Activated CD4-positive, alpha-beta T cell treated with anti-CD3 and anti-CD28 coated beads for 36 hours (primary cell): Measurements from ENCODE around the gene EHBP1. TPM values are rescaled to one million over a fixed set of nuclear protein-coding genes. Genes with fewer than 3 reads are reported as not detected.

Experiments used
- ATAC-seq: fragments of 200-7000 bp; cut with Tn5 transposase; one replicate; pipeline ENCODE4 v1.10.0; 2021; ENCODE audit warnings: mild to moderate bottlenecking, moderate library complexity
- CTCF ChIA-PET: fragments of 350-600 bp; sonication (Branson Sonifier 250); formaldehyde crosslinking; loops from one replicate; lab custom pipeline; 2021; ENCODE audit warnings: antibody characterized with exemption; lab: Charles Lee
- POLR2A ChIA-PET: fragments of 350-600 bp; sonication (Branson Sonifier 250); formaldehyde crosslinking; loops from one replicate; lab custom pipeline; 2021; ENCODE audit warnings: antibody characterized with exemption, inconsistent platforms; lab: Charles Lee
- DNase-seq: peaks from one replicate; pipeline ENCODE4 v3.0.0-alpha.2; 2020
- H3K27ac Mint-ChIP-seq: one replicate; pipeline ENCODE4 v1.8.0; 2021; ENCODE audit warnings: mixed read lengths
- H3K27me3 Mint-ChIP-seq: one replicate; pipeline ENCODE4 v1.8.0; 2021; ENCODE audit warnings: mixed read lengths
- H3K36me3 Mint-ChIP-seq: one replicate; pipeline ENCODE4 v1.8.0; 2021; ENCODE audit warnings: low read depth, mixed read lengths
- H3K4me1 Mint-ChIP-seq: one replicate; pipeline ENCODE4 v1.8.0; 2021; ENCODE audit warnings: mixed read lengths
- H3K4me3 Mint-ChIP-seq: one replicate; pipeline ENCODE4 v1.8.0; 2021; ENCODE audit warnings: mild to moderate bottlenecking, moderate library complexity, mixed read lengths
- H3K9me3 Mint-ChIP-seq: one replicate; pipeline ENCODE4 v1.8.0; 2021; ENCODE audit warnings: low read depth, mixed read lengths
- intact Hi-C, 2 experiments: fragments of 100-400 bp; cut with DNase I in 1 of 2; cut with micrococcal nuclease in 1 of 2; formaldehyde crosslinking; loops; one replicate each; pipeline versions ENCODE4 v1.14.2 to v1.15.1; 2022 to 2024; cut with DNase I, micrococcal nuclease
- total RNA-seq, 2 experiments: library from RNA; stranded (reverse); gene quantifications; one replicate each; pipeline ENCODE4 v1.2.3, GENCODE V29; 2021

EHBP1 gene
- total RNA-seq, 2 experiments from 2014 or later = 27.3 to 28.5 TPM

DNA sequence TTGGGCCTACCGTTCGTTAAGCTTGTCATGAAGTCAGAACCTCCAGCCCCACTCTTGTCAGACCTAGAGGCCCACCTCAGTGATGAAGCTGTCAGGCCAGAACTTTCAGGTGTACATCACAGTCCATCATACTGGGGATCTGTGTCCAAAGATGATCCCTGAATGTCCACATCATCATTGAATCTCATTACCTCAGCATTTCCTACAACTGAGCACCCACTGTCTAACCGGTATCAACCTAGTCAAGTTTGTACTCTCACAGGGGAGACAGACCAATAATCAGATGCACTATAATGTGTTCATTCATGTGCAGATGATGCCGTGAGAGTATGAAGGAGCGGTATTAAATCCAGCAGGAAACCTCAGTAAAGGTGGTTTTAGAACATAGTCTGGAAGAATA, 36.3 kb upstream of the EHBP1 start:
- intact Hi-C loops = no loop called here
- ChIA-PET CTCF (interaction anchor here (0.6 kb wide), 1 partner anchor 71 kb away, joined by 3 read pairs; no protein-coding TSS in a partner anchor), POLR2A (interaction anchor here (0.7 kb wide), 1 partner anchor 99 kb away, joined by 4 read pairs; no protein-coding TSS in a partner anchor)
- no peak for DNase-seq
- H3K9me3 Mint-ChIP-seq = no peaks in the 10 kb centered on the region
- H3K36me3 Mint-ChIP-seq = no peaks in the 10 kb centered on the region
- no peak for ATAC-seq
- H3K4me1 Mint-ChIP-seq = no peaks in the 10 kb centered on the region
- no peaks in the 10 kb centered on the region for H3K27me3 Mint-ChIP-seq
- H3K4me3 Mint-ChIP-seq = no peak overlapping the region
- H3K27ac Mint-ChIP-seq = no peak overlapping the region

DNA sequence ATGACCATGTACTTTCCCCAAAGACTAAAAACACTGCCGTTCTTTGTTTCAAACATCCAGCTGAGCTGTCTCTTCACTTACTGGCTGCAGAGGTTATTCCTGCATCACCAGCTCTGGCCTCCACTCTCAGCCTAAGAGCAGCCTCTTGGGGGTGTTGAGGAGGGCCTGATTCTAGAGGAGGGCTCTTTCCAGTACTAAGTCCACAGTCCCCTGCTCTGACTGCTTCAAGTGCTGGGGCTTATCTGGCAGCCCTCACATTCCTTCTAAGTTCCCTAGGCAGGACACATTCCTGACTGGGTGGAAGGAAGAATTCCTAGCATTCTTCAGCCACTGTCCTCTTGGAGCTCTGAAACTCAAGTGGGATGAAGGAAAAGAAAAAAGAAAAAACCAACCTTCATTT, 32.9 kb upstream of the EHBP1 start:
- H3K9me3 Mint-ChIP-seq = no peaks in the 10 kb centered on the region
- ChIA-PET CTCF (interaction anchor here (0.6 to 0.7 kb wide), 3 partner anchors 196 to 1805 kb away, joined by 3 to 4 read pairs (median 3); no protein-coding TSS in a partner anchor), POLR2A (no interaction called here)
- ATAC-seq (no peak), DNase-seq (no peak)
- H3K36me3 Mint-ChIP-seq = no peaks in the 10 kb centered on the region
- H3K4me3 Mint-ChIP-seq = no peak overlapping the region
- intact Hi-C loops = no loop called here
- H3K4me1 Mint-ChIP-seq = no peaks in the 10 kb centered on the region
- no peaks in the 10 kb centered on the region for H3K27me3 Mint-ChIP-seq
- H3K27ac Mint-ChIP-seq = no peak overlapping the region

DNA sequence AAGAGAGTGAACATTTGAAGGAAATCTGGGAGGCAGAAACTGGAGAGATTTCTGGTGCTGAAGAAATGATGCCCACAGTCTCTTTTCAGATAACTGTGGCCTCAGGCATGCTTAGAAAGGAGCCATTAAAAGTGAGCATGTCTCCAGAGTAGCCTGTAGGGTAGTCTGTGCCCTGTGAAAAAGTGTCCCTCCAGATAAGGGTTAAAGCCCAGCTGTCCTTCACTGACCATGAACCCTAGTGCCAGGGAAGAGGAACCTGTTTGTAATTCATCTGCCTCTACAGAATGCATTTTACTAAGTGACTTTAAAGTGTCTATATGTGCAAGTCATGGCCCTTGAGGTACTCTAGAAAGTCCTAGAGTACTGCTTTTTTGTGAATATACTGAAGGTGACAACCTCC, 30.5 kb upstream of the EHBP1 start:
- H3K36me3 Mint-ChIP-seq = no peaks in the 10 kb centered on the region
- H3K27ac Mint-ChIP-seq = no peak overlapping the region
- H3K9me3 Mint-ChIP-seq = no peaks in the 10 kb centered on the region
- DNase-seq (no peak), ATAC-seq (no peak)
- peaks cover 3% of the 10 kb centered on the region for H3K27me3 Mint-ChIP-seq
- ChIA-PET CTCF (interaction anchor here (0.6 kb wide), 1 partner anchor 133 kb away, joined by 5 read pairs; no protein-coding TSS in a partner anchor), POLR2A (no interaction called here)
- intact Hi-C loops = no loop called here
- no peaks in the 10 kb centered on the region for H3K4me1 Mint-ChIP-seq
- no peak overlapping the region for H3K4me3 Mint-ChIP-seq

DNA sequence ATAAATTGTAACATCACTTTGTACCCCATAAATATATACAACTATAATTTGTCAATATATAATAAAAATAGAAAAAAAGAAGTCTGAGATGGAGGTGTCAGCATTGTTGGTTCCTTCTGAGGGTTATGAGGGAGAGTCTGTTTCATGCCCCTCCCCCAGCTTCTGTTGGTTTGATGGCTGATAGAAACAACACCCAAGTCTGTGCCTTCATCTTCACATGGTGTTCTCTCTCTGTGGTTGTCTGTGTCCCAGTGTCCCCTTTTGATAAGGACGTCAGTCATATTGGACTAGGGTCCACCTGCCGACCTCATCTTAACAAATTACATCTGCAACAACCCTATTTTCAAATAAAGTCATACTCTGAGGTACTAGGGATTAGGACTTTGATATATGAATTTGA, 20.3 kb upstream of the EHBP1 start:
- no peak overlapping the region for H3K4me3 Mint-ChIP-seq
- no peak for ATAC-seq
- ChIA-PET CTCF (interaction anchor here (1.2 kb wide), 1 partner anchor 11 kb away, joined by 3 read pairs; no protein-coding TSS in a partner anchor), POLR2A (interaction anchor here (0.7 kb wide), 1 partner anchor 58 kb away, joined by 3 read pairs; no protein-coding TSS in a partner anchor)
- H3K36me3 Mint-ChIP-seq = no peaks in the 10 kb centered on the region
- no peaks in the 10 kb centered on the region for H3K4me1 Mint-ChIP-seq
- peaks cover 22% of the 10 kb centered on the region for H3K27me3 Mint-ChIP-seq
- no peak overlapping the region for H3K27ac Mint-ChIP-seq
- intact Hi-C loops = no loop called here
- no peak for DNase-seq
- H3K9me3 Mint-ChIP-seq = no peaks in the 10 kb centered on the region

DNA sequence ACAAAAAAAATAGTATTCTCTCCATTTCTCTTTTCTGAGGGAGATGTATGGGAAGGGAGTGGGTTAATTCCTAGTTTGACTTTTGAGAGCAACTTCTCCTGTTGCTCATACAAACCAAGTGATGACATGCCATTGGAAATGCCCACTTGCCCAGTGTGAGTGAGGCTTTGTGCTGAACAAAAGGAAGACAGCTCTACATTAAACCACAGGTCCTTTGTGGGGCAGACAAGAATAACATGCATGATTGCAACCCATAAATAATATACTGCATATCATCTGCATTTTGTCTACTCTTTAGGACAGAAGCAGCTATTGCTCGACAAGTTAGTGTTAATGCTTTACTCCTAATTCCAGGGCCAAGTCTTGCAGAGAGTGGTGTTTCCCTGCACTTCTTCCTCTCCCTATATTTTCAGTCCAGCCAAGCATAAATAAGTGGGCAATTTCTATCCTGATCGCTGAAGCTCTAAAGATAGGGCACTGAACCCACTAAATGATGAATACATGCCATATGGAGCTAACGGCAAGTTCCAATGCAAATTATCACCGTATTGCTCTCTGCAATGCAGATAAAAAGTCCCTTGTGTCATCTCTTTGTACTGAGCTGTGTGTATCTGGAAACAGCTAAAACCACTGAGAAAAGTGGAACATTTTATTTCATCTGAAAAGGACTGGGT, 19.4 kb upstream of the EHBP1 start:
- no peak for DNase-seq
- intact Hi-C loops = no loop called here
- ChIA-PET CTCF (no interaction called here), POLR2A (no interaction called here)
- no peak for ATAC-seq
- no peaks in the 10 kb centered on the region for H3K4me1 Mint-ChIP-seq
- H3K9me3 Mint-ChIP-seq = no peaks in the 10 kb centered on the region
- no peak overlapping the region for H3K4me3 Mint-ChIP-seq
- H3K27me3 Mint-ChIP-seq = peaks cover 20% of the 10 kb centered on the region
- no peak overlapping the region for H3K27ac Mint-ChIP-seq
- H3K36me3 Mint-ChIP-seq = no peaks in the 10 kb centered on the region

DNA sequence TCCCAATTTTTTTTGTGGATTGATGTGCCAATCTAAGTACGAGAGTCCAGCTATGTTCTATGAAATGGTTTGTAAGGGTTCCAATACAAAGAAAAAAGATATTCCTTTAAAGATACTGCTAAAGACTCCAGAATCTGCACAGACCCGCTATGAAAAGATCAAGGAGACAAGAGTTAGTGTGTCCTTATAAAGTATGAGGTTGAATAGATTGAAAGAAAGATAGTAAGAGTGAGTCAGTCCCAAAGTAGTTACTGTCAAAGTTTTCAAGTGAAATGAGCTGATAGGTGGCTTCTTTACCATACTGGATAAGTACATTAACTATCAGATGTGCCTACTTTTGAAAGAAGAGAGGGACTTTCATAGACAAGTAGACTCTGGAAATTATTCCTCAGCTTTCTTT, 17.9 kb upstream of the EHBP1 start:
- intact Hi-C loops = no loop called here
- Mint-ChIP-seq H3K36me3 (no peaks in the 10 kb centered on the region), H3K4me1 (no peaks in the 10 kb centered on the region), H3K4me3 (no peak overlapping the region), H3K27me3 (peaks cover 19% of the 10 kb centered on the region), H3K9me3 (no peaks in the 10 kb centered on the region), H3K27ac (no peak overlapping the region)
- ChIA-PET POLR2A (no interaction called here), CTCF (no interaction called here)
- no peak for ATAC-seq
- DNase-seq = no peak

DNA sequence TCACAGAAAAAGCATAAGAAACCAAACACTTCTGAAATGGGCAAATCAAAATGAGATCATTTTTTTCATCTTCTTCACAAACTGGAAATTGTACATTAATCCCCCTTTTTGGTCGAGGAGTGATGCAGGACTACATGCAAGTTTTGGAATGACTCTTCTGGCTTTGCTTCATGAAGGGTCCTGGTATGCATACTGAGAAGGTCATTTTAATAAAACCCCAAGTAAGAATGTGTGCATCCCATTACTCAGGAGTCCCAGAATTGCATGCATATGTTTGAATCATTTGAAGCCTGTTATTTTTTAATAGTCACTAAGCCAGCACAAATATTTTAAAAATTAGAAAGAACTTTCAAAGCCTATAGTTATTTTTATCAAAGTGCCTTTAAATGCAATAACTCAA, 16.7 kb upstream of the EHBP1 start:
- ATAC-seq = no peak
- intact Hi-C loops = no loop called here
- H3K4me1 Mint-ChIP-seq = no peaks in the 10 kb centered on the region
- POLR2A ChIA-PET = no interaction called here
- peaks cover 22% of the 10 kb centered on the region for H3K27me3 Mint-ChIP-seq
- no peak overlapping the region for H3K4me3 Mint-ChIP-seq
- H3K36me3 Mint-ChIP-seq = no peaks in the 10 kb centered on the region
- no peak overlapping the region for H3K27ac Mint-ChIP-seq
- no peaks in the 10 kb centered on the region for H3K9me3 Mint-ChIP-seq
- CTCF ChIA-PET = no interaction called here
- no peak for DNase-seq

DNA sequence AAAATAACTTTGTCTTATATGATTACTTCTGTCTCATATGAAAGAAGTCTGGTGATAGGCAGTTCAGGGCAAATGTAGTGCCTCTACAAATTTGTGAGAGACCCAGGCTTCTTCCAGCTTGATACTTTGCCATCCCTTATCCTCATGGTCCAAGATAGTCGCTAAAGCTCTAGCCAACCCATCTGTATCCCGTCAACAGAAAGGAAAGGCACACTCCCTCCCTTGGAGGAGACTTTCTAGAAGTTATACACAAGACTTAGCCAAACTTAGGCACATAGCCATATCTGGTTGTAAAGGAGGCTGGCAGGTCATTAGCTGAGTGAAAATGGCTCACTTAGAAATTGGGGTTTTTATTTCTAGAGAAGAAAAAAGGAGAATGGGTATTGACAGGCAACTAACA, 14.3 kb upstream of the EHBP1 start:
- ATAC-seq (no peak), DNase-seq (no peak)
- Mint-ChIP-seq H3K9me3 (no peaks in the 10 kb centered on the region), H3K27ac (no peak overlapping the region), H3K27me3 (peaks cover 21% of the 10 kb centered on the region), H3K4me1 (no peaks in the 10 kb centered on the region), H3K4me3 (no peak overlapping the region), H3K36me3 (no peaks in the 10 kb centered on the region)
- CTCF ChIA-PET = interaction anchor here (1.4 kb wide), 1 partner anchor 12 kb away, joined by 5 read pairs; no protein-coding TSS in a partner anchor
- intact Hi-C loops = no loop called here
- POLR2A ChIA-PET = no interaction called here

DNA sequence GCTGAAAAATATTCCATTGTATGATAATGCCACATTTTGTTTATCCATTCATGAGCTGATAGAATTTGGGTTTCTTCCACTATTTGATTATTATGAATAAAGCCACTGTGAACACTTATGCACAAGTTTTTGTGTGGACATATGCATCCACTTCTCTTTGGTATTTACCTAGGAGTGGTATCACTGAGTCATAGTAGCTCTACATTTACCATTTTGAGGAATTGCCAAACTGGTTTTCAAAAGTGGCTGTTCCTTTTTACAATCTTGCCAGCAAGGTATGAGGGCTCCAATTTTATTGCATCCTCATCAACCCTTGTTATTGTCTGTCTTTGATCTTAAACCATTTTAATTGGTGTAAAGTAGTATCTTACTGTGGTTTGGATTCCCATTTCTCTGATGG, 13.3 kb upstream of the EHBP1 start:
- Mint-ChIP-seq H3K27me3 (peaks cover 21% of the 10 kb centered on the region), H3K4me1 (no peaks in the 10 kb centered on the region), H3K9me3 (no peaks in the 10 kb centered on the region), H3K36me3 (no peaks in the 10 kb centered on the region), H3K4me3 (no peak overlapping the region), H3K27ac (no peak overlapping the region)
- no peak for DNase-seq
- ATAC-seq = no peak
- ChIA-PET CTCF (no interaction called here), POLR2A (no interaction called here)
- intact Hi-C loops = no loop called here

DNA sequence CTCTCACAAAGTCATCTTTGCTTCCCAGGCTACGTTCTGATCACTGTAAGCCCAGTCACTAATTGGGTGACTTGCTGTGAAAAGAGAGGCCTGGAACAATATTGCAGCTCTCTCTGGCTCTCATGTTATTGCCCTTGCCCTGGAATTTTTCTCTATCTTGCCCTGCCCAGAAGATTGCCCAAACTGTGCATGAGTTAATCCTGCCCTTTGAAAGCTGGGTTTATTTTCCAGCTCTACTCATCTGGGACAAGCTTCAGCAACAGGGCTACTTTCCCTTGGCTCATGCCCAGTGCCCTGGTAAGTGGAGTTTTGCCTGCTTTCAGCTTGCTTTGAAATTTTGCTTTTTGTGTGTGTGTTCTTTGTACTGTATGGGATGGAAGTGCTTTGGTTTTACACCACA, 6.9 kb upstream of the EHBP1 start:
- ATAC-seq (no peak), DNase-seq (no peak)
- peaks cover 6% of the 10 kb centered on the region for H3K27me3 Mint-ChIP-seq
- no peak overlapping the region for H3K27ac Mint-ChIP-seq
- intact Hi-C loops = no loop called here
- CTCF ChIA-PET = interaction anchor here (1.5 kb wide), 1 partner anchor 11 kb away, joined by 4 read pairs; no protein-coding TSS in a partner anchor
- no peaks in the 10 kb centered on the region for H3K36me3 Mint-ChIP-seq
- no peaks in the 10 kb centered on the region for H3K9me3 Mint-ChIP-seq
- POLR2A ChIA-PET = no interaction called here
- H3K4me1 Mint-ChIP-seq = no peaks in the 10 kb centered on the region
- no peak overlapping the region for H3K4me3 Mint-ChIP-seq

DNA sequence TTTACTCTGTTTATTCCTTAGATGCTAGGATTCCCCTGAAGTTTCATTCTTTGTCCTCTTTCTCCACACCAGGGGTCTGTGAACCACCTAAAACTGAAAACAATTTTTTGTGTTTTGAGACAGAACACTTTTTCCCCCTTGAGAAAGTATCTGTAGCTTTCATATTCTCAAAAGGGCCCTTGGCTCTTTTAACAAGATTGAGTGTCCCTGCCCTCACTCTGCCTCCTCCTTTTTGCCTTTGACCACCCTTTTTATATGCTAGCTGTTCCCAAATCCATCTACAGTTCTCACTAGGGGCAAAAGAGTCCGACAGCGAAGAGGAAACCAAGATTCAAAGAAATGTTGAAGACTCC, 883 bp upstream of the EHBP1 start:
- H3K27ac Mint-ChIP-seq = peak overlapping the region; percentile 83
- ChIA-PET POLR2A (interaction anchor here (0.6 to 1.0 kb wide), 2 partner anchors 137 to 872 kb away, joined by 5 to 6 read pairs; no protein-coding TSS in a partner anchor), CTCF (interaction anchor here (0.7 to 1.7 kb wide), 5 partner anchors 10 to 399 kb away, joined by 3 to 6 read pairs (median 5); no protein-coding TSS in a partner anchor)
- intact Hi-C loops = loop anchor here (1.0 to 10.0 kb wide), 14 partner anchors 200 to 1948 kb away; partner anchors contain the start of genes CCT4 (in 2 of the 2), MDH1 (in 2 of the 2), WDPCP (in 2 of the 2) and B3GNT2 (in 1 of the 2)
- no peak for DNase-seq
- peaks cover 31% of the 10 kb centered on the region for H3K4me1 Mint-ChIP-seq
- H3K9me3 Mint-ChIP-seq = peaks cover 5% of the 10 kb centered on the region
- no peak for ATAC-seq
- peak overlapping the region; percentile 79 for H3K4me3 Mint-ChIP-seq
- peaks cover 16% of the 10 kb centered on the region for H3K36me3 Mint-ChIP-seq
- H3K27me3 Mint-ChIP-seq = no peaks in the 10 kb centered on the region
